ENCODE results near the gene RNASET2.
"Not testable (repeated sequence)": the region's sequence is repeated elsewhere in the genome, so short reads cannot be mapped to it uniquely, and the experiment has no call there.

The RNASET2 gene

DNA sequence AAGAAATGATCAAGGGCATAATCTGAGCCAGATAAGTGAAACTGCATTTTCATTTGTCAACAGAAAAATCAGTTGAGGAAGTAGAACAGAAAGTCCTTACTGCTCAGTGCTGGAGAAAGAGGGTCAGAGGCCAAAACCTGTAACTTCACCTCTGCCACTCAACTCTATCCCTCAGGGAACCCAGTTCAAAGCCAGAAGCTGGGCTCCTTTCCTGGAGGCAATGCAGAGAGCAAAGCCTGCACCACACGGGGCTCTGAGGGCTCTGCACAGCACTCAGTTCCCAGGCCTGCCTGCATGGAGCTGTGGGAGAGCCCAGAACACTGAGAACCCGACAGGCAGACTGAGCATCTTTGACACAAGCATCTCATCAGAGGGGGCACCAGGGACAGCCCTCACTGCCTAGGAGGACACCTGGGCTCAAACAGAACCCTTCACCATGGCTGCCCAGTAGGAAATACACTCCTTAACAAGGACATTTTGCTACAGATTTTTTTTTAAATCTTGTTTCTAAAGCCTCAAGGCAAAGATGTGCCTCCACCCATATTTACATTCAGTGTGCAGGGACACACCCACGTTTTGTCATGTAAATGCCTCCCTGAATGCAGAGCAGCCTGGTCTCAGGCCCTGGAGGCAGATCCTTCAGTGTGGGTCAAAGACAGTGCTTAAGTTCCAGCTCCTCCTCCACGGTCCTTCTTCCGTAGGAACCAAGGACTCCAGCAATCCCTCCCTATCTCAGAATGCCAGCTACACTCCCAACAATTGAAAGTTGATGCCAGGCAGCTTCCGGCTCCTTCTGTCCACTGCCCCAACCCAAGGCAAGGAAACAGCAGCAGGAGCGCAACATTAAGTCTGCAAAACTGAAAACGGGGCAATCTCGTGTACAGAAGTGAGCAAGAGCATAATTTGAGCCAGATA lies 6.6 kb downstream of the RNASET2 start:
- in situ Hi-C loops (cut with MboI; ENCODE audit: low sequenced_read_pairs): no loop called here

DNA sequence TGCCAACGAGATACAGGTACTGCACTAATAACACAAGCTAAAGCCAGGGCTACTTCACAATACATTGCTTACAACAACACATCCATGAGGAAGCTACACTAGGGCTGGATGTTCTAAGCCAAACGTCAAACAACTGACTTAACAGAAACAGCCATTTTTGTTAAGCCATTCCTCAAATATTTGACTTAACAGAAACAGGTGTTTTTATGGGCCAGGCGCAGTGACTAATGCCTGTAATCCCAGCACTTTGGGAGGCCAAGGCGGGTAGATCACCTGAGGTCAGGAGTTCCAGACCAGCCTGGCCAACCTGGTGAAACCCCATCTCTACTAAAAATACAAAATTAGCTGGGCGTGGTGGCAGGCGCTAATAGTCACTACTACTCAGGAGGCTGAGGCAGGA lies 7.6 kb downstream of the RNASET2 start:
- in situ Hi-C loops (cut with MboI; ENCODE audit: low sequenced_read_pairs): not testable (repeated sequence)

DNA sequence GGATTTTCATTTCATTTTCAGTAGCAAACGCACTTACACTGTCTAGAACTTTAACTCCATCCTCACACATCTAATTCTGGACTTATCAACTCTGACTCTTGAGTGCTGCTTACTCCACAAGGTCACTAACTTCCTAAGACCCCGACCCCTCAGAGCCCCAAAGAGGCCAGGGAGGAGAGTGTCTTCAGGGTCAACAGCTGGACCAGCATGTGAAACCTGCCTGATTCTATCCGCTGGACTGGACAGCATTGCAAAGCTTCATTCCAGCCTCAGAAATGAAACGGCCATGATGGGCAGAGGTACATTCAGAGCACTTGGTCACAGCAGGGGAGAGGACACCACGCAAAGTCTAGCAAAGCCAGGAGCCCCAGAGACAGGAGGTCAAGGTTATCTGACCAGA lies 9.1 kb downstream of the RNASET2 start:
- in situ Hi-C loops (cut with MboI; ENCODE audit: low sequenced_read_pairs): no loop called here

DNA sequence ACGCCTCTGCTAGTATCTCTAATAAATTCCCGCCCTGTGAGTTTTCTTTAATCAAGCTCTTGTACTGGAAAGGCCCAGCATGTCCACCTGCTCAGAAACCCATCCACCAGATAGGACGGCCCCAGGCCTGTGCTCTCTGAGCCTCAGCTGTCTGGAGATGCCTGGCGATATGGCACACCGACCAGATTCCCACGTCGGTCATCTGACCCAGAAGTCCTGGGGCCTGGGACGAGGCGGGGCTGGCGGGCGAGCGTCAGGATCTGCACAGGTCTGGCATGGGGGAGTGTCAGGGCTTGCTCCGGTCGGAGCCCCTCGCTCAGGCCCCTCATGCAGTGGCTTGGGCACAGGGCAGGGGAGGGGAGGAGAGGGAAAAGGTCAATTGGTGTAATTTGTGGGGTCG lies 10.2 kb downstream of the RNASET2 start:
- in situ Hi-C loops (cut with MboI; ENCODE audit: low sequenced_read_pairs): no loop called here

DNA sequence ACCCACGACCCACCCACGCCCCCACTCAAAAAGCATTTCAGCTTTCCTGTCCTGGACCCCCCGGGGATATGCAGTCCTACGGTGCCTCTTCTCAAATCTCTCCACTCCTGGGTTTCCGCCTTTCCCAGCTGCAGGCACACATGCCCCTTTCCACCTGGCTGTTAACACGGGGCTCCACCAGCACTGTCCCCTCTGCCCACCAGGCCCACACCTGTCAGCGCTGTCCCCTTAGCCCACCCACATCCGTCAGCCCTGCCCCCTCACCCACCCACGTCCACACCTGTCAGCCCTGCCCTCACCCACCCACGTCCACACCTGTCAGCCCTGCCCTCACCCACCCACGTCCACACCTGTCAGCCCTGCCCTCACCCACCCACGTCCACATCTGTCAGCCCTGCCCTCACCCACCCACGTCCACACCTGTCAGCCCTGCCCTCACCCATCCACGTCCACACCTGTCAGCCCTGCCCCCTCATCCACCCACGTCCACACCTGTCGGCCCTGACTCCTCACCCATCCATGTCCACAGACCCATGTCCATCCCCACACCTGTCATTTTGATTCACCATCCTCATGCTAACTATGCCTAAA lies 11.6 kb downstream of the RNASET2 start:
- in situ Hi-C loops (cut with MboI; ENCODE audit: low sequenced_read_pairs): no loop called here

DNA sequence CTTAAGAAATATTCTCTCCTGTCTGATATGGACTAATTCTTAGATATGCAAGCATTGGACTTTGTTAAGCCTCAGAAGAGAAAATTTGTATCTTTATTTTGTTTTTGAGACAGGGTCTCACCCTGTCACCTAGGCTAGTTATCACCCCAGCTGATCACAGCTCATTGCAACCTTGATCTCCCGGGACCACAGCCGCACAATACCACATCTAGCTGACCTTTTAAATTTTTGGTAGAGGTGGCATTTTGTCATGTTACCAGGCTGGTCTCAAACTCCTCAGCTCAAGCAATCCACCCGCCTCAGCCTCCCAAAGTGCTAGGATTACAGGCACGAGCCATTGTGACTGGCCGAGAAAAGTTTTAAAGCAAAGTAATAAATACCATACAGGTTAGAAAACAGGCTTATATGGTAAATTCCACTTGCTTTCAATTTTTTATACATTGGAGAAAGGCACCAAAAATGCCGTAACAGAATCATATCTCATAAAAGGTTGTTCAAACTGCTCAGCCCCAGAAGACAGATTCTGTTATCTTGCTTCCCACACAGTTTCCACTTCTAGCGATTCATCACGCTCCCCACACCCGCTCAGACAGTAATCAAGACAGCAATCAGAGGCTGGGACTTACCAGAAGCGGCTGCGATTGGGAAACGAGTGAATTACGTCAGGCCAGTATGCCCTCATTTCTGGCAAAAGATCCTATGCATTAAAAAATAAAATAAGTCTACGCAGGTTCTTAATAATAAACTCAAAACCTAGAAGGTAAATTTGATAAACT lies 13.8 kb downstream of the RNASET2 start:
- in situ Hi-C loops (cut with MboI; ENCODE audit: low sequenced_read_pairs): no loop called here

DNA sequence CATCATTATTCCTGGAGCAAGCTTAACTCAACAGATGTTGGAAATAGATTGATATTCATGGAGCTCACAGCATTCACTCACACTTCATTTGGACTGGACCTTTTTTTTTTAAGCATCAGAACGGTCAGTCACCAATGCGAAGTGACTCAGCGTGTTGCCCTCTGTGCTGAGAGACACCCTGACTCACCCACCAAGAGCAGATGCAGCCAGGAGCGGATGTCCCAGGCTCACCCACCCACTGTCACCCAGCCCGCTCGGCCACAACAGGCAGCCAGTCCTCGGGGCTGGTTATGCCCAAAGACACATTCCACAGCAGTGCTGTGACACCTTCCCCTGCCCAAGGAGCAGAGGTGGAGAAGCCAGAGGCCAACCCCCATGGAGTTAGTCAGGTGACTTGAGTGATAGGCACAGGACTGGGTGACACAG lies 15.7 kb downstream of the RNASET2 start:
- in situ Hi-C loops (cut with MboI; ENCODE audit: low sequenced_read_pairs): no loop called here

DNA sequence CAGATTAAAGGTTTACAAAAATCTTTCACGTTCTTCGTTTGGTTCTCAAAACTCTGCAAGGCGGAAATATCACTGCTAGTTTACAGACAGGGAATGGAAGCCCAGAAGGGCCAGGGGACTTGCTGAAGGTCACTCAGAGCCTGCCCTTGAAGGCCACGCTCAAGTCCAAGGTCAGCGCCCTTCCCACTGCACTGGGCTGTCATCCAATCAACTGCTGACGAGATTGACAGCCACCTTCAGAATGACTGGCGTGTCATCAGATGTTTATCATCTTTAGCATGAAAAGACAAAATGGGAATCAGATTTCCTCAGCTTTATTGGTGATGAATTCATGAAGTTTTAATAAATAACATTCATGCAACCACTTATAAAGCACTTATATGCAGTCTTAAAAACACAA lies 16.5 kb downstream of the RNASET2 start:
- in situ Hi-C loops (cut with MboI; ENCODE audit: low sequenced_read_pairs): no loop called here

DNA sequence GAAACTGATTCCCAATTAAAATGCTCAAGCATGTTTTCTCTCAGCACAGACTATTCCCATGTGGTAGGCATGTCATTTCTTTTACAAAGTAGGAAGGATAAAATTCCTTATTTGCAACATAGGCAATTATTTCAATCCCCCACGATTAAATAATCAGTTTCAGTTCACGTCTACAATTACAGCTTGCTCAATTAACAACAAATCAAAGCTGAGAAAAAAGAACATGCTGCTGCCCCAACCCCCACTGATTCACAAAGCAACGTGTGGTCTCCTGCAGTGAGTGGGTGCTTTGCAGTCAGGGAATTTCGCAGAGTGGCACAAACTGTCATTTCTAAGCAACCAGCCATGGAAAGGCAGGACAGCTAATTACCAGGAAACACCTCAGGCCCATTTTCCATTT lies 17.0 kb downstream of the RNASET2 start:
- in situ Hi-C loops (cut with MboI; ENCODE audit: low sequenced_read_pairs): no loop called here

DNA sequence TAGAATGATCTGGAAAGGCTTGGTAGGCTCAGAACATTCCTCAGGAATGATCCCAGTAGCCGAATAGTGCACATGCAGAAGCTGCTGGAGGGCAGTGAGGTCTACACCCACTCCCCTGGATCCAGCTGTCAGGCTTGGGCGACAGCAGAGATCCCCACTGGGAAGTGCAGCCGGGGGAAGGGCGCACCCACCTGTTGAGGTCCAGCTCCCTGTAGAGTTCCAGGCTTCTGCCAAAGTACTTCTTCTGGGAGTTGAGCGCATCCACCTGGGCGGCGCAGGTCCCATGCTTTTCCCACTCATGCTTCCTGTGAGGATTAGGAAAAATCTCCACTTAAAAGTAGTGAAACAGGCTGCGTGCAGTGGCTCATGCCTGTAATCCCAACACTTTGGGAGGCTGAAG lies 17.6 kb downstream of the RNASET2 start:
- in situ Hi-C loops (cut with MboI; ENCODE audit: low sequenced_read_pairs): no loop called here

DNA sequence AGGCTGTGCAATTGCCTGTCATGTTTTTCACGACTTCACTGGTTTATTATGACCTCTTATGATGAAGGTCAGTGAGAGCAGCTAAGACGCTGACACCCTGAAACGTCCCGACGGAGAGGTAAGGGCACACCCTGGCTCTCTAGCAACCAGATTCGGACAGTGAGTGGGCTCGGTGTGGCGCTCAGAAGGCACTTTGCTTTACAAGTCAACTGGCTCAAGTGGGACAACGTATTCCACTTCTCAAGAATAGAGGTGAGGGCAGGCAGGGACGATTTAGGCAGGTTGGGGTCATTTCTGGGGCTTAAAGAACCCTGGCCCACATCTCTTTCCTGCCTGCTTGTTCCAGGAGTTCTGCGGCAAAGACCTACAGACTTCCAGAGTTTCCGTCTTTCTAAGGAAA lies 18.2 kb downstream of the RNASET2 start:
- in situ Hi-C loops (cut with MboI; ENCODE audit: low sequenced_read_pairs): no loop called here

DNA sequence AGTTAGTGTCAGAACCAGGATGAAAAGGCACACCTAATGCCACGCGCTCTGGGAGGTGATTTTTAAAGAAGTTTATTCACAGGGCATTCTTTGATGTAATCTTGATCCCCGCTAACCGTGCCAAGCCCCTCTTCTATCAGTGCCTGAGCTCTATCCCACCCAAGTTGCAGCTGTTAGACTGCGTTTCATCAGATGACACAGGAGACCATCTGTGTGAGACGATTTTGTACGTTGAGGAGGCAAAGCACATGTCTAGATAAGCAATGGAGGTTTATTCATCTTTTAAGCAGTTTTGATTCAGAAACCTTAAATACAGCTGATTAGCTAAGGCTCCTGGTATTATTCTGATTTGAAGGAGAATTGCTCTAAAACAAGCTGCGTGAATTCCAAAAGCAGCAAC lies 18.6 kb downstream of the RNASET2 start:
- in situ Hi-C loops (cut with MboI; ENCODE audit: low sequenced_read_pairs): no loop called here

DNA sequence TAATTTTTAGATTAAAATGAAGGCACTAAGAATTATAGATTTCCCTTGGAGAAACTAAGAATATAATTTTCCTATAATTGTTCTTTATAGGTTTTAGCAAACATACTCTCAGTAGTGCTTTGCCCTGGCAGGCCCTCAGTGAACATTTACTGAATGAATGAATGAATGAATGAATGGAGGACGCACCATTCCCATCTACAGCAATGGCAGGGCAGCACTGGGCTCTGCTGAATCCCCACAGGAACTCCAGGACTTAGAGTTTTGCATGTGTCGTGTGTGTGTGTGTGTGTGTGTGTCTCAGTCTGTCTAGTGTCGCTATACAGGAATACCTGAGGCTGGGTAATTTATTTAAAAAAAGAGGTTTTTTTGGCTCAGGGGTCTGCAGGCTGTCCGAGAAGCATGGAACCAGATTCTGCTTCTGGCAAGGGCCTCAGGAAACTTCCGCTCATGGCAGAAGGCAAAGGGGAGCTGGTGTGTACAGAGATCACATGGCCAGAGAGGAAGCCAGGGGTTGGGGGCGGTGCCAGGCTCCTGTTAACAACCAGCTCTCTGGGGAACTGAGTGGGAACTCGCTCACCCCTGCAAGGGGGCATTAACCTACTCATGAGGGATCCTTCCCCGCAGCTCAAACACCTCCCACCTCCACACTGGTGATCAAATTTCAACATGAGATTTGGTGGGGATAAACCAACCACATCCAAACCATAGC lies 20.1 kb downstream of the RNASET2 start:
- in situ Hi-C loops (cut with MboI; ENCODE audit: low sequenced_read_pairs): no loop called here

DNA sequence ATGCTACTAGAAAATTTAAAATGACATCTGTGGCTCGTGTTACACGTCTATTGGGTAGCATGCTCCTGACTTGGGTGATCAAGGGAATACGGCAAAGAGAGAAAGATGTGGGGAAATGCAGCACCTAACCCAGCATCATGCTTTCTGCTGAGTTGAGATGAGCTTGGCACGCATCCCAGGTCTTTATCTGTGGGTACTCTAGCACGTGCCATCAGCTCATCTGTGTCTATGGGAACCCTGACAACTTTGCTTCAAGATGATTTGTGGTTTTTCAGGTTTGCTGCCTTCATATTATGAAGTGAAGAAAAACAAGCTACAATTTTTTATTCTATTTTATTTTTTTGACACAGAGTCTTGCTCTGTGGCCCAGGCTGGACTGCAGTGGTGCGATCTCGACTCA lies 21.0 kb downstream of the RNASET2 start:
- in situ Hi-C loops (cut with MboI; ENCODE audit: low sequenced_read_pairs): no loop called here

DNA sequence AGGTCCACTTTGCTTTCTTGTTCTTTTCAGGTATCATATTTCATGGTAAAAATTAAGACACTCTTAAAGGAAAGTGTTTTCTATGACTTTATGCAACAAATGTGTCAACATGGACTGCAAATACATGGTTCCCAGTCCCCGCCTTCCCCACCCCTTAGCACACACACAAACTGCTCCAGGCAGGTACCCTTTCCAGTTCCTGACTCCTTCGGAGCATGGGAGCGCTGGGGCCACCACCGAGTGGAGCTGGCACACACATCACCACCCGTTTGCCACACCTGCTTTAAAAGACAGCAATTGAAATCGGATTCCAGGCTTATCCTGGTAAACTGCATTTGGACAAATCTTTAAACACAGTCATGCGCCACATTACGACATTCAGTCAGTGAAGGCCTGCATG lies 22.2 kb downstream of the RNASET2 start:
- in situ Hi-C loops (cut with MboI; ENCODE audit: low sequenced_read_pairs): no loop called here

DNA sequence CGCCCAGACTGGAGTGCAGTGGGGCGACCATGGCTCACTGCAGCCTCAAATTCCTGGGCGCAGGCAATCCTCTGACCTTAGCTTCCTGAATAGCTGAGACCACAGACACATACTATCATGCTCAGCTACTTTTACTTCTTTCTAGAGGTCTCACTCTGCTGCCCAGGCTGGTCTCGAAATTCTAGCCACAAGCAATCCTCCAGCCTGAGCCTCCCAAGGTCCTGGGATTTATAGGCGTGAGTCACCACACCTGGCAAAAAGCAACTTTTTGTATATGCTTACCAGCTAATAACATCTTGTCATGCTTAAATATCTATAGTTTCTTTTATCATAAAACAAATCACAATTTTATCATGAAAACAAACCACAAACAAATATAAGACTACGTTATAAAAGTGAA lies 23.0 kb downstream of the RNASET2 start:
- in situ Hi-C loops (cut with MboI; ENCODE audit: low sequenced_read_pairs): no loop called here

DNA sequence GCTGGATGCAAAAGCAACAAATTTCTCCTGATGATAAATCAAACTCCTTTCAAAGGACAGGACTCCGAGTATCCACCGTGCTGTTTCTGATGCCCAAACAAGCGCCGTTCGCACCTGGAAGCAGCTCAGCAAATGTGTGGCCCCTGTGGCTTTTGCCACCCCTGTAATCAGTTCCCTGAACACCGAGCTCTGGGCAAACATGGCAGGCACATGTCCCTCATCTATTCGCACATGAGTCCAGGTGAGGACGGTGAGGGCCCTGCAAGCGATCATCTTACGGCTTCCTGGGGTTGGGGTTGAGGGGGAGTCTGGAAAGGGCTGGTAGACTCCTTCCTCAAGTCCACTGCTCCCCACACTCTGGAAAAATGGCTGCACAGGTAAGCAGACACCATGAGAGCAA lies 23.7 kb downstream of the RNASET2 start:
- in situ Hi-C loops (cut with MboI; ENCODE audit: low sequenced_read_pairs): no loop called here

DNA sequence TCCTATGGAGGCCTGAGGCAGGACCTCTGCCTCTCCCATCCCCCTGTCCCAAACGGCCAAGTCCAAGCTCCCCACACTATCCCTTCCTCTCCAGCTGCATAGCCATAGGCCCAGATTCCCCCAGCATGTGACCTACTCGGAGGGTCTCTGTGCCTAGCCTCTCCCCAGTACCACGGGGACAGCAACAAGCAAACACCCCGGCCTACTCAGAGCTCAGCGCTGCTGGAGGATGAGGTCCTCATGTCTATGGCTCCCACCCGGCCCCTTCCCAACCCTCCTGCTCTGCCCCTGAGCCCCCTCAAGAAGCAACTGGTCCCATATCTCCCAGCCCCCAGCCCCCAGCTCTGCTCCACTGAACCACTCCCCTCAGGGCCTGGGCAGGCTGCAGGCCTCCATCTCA lies 24.2 kb downstream of the RNASET2 start:
- in situ Hi-C loops (cut with MboI; ENCODE audit: low sequenced_read_pairs): no loop called here

DNA sequence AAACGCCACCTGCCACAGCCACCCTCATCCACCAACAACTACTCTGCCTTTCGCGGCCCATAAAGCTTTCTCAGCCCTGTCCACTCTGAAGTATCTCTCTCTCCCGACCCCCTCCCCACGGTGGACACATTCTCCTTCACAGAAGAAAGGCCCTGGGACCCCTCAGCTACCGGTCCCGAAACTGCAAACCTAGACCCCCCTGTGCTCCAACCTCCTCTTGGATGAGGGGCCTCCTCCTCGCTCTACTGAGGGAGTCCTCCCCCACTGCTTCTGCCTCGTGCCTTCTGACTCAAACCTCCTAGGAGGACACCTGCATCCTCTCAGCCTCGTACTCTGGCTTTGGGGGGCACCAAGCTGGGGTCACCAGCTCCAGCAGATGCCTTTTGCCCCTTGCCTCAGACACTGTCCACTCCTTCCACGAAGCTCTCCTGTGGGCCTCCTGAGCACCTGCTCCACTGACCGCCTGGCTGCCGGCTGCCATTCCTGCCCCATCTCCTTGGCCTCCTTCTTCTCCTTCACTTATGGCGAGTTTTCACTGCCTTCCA lies 24.9 kb downstream of the RNASET2 start:
- in situ Hi-C loops (cut with MboI; ENCODE audit: low sequenced_read_pairs): no loop called here

DNA sequence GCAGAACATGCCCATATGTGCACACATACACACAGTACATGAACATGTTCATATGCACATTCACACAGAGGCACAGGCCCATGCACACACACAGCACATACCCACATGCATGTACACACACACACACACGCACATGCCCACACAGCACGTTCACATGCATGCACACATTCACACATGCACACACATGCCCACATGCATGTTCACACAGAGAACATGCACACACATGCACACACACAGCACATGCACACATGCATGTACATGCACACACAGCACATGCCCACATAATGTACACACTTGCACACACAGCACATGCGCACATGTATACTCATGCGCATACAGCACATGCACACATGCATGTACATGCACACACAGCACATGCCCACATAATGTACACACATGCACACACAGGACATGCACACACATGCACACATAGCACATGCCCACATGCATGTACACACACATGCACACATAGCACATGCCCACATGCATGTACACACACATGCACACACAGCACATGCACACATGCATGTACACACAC lies 25.9 kb downstream of the RNASET2 start:
- in situ Hi-C loops (cut with MboI; ENCODE audit: low sequenced_read_pairs): no loop called here

Data from HL-60/S4 treated with phorbol 12-myristate 13-acetate at 8.2 ng/mL for 4 days and 3 days (cell line).